GM18868 (cell line): ENCODE data around the gene DIP2C.
"Not testable (repeated sequence)": the region's sequence is repeated elsewhere in the genome, so short reads cannot be mapped to it uniquely, and the experiment has no call there.

Experiments used
- ATAC-seq: cut with Tn5 transposase; IDR thresholded peaks from one replicate; pipeline ENCODE4 v1.9.1; 2021; ENCODE audit warnings: mild to moderate bottlenecking, moderate library complexity; ENCODE audit not compliant: unreplicated experiment

Gene DIP2C

DNA sequence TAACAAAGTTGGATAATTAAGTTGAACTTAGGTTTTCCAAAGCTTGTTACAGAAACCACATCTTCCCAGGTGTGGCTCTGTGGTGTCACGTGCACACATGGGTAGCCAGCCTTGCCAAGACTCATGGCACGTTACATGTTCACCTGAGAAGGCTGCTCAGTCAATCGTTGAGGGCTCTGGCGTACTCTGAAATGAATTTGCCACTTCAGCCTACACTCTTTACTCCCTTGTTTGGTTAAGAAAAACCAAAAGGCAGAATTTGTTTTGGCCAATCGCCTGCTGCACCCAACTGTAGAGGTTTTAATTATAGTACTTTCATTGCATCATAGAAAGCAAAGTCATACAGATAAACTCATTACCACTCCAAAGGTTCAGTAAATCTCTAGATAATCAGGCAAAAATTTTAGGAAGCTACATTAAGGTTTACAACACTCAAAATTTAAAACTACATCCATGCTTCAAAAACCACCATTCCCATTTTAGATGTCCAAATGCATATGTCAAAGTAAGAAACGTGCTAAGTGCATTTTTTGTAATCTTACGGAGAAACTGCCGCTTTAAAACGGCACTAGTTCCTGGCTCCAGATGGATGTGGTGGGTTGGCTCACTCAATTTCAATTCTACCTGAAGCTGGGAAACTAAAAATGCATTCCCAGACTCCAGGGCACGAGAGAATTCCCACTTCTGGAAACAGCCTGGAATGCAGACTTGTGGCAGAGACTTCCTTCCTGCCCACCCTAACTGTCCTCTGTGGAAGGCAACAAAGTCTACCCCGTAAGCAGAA lies 88.4 kb downstream of the DIP2C start:
- ATAC-seq: no peak

- ATAC-seq: no peak
Measured at GRCh38 chr10:600234-600633, 89.2 kb downstream of the DIP2C start.

GRCh38 chr10:599767-600166 lies 89.7 kb downstream of the DIP2C start:
- no peak for ATAC-seq

GRCh38 chr10:598415-599170 lies 90.9 kb downstream of the DIP2C start:
- no peak for ATAC-seq

DNA sequence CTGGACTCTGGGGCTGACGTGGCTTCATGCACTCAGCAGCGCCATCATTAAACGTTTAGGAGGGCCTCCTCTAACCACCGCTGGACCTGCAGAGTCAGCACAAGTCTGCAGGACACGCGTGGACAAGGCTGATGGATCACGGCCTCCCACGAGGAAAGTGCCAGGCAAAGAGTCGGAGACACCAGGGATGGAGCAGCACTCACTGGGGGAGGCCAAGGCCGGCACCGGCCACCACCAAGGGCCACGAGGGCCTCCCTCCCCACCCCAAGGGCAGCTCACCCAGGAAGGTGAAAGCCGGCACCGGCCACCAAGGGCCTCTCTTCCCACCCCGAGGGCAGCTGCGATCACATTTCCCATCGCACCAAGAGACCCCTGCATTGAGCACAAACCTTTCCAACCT lies 91.5 kb downstream of the DIP2C start:
- no peak for ATAC-seq

- ATAC-seq: no peak
Measured at GRCh38 chr10:596725-597345, 92.6 kb downstream of the DIP2C start.

DNA sequence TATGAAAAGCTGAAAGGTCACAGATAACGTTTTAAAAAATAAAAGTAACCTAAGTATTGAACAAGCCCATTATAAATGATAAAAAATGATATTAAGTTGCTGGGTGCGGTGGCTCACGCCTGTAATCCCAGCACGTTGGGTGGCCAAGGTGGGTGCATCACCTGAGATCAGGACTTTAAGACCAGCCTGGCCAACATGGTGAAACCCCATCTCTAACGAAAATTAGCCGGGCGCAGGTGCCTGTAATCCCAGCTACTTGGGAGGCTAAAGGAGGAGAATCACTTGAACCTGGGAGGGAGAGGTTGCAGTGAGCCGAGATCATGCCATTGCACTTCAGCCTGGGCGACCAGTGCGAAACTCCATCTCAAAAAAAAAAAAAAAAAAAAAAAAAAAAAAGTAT lies 93.3 kb downstream of the DIP2C start:
- not testable (repeated sequence) for ATAC-seq

GRCh38 chr10:595473-595872 lies 94.0 kb downstream of the DIP2C start:
- ATAC-seq: no peak

DNA sequence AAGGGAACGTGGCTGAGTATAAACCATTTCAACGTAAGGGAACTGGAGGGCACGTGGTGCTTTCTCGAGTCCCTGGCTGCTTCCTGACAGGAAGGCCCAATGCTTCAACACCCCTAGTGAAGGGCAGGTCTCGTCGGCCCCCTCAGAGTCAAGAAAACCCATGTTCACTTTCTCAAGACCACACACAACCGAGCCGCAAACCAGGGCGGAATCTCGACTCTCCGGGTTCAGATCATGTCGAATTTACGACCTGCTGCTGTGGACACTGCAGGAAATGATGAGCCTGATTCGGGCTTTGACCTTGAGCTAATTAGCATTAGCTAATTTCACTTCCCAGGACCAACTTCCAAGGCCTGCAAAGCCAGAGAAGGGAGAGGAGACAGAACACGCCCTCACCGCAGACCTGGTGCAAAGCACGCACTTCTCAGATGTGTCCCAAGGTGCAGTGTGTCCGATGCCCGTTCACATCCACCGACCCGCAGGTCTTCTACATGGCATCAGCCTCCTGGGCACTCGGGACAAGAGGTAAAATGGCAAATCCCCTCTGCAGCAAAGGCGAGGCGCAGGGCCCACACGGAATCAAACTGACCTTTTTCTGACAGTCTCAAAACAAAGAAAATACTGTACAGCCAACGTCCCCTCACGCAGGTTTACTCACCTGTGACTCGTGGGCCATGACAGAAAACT lies 94.7 kb downstream of the DIP2C start:
- ATAC-seq: no peak

GRCh38 chr10:593901-594457 lies 95.5 kb downstream of the DIP2C start:
- no peak for ATAC-seq

DNA sequence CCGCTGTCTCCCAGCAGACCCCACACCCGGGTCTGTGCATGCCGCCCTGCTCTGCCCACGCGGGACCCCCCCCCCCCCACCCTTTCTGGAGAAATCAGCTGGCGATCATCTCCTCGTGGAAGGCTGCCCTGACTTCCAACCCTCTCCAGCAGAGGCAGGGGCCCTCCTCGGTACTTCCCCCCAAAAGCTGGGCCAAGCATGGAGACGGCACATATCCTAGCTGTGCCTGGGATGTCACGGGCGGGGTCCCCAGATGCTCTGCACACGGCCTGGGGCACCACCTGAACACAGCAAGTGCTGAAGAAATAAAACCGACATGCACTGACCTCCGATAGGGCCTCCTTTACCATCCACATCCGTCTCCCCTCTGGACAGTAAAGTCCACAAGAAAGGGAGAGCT lies 96.0 kb downstream of the DIP2C start:
- no peak for ATAC-seq

GRCh38 chr10:593016-593415 lies 96.5 kb downstream of the DIP2C start:
- ATAC-seq: no peak

- ATAC-seq: no peak
Measured at GRCh38 chr10:591646-592045, 97.8 kb downstream of the DIP2C start.

DNA sequence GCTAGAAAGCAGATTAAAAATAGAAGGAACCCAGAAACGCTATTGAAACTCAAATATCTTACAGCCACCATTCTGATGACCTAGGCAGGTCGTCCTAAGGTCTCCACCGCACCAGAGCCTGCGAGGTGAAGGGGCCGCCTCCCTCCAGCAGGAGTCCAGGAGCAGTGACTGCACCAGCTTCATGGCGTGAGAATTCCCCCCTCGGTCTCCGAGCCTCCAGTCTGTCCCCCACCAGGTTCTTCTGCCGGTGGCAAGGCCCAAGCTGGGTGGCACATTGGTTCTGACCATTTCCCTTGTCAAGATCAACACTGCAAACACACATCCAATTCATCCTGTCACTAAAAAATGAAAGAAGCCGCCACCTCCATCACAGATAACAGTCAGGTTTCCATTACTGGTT lies 98.7 kb downstream of the DIP2C start:
- ATAC-seq: no peak

- no peak for ATAC-seq
Measured at GRCh38 chr10:589961-590680, 99.3 kb downstream of the DIP2C start.

DNA sequence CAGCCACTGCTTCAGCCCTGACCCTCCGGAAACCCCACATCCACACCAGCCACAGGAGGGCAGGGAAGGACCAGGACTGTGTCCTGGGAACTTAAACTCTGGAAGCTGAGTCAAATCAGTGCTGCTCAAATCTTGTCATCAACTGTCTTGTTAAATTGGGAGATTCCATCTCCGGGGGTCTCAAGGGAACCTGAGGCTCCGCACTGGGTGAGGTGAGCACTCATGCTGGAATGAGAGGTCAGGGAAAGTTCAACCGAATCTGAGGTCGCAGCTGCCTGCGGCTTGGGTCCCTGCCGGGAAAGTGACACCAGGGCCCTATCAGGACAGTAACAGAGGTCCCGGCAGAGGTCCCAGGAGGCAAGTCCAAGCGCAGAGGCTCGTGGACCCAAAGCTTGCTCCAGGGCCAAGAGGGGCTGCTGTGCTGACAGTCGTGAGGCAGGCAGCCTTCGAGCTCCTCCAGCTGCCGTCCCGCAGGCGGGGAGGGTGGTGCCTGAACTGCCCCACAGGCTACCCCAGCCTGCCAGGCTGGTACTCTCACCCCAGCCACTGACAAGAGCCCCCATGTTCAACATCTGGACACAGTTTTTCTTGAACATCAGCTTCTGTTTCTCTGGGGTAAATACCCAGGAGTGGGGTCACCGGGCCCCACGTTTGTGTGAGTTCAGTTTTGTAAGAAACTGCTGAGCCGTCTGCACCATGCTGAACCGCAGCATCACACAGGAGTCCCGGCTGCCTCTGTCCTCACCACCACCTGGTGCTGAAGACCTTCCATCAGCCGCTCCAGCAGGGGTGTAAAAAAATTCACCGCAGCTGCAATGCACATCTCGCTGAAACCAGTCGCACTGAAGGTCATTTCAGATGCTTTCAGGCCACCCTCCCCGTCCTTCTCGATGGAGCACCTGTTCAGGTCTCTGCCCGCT lies 101.0 kb downstream of the DIP2C start:
- no peak for ATAC-seq

GRCh38 chr10:586716-587115 lies 102.8 kb downstream of the DIP2C start:
- no peak for ATAC-seq

DNA sequence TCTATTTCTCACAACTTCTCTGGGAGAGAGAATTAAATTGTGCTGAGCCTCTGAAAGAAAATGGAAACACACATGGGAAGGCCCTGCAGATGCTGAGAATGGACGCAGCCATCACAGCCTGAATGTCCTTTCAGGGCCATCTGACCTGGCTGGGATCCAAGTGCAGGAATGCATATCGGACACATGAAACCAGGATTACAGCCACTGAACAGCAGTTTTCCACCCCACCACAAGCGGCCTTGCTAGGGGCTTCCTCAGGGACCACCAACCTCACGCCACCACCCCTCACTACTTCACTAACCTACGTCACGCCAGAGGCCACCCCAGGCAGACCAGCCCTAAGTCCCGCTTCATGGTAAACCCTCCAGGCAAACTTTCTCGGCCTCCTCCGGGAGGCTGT lies 103.3 kb downstream of the DIP2C start:
- ATAC-seq: no peak

- ATAC-seq: no peak
Measured at GRCh38 chr10:585502-585901, 104.0 kb downstream of the DIP2C start.
